ENCODE measurements around the gene CAMK1D. TPM values are rescaled to one million over a fixed set of nuclear protein-coding genes. Genes with fewer than 3 reads are reported as not detected.

The CAMK1D gene
- total and polyA plus RNA-seq, 2 donors (not counting 3 experiments of a cell fraction or from before 2014, with no cell fraction given): 0.37 to 4.2 TPM

GRCh38 chr10:12839941-12840611 lies 490.7 kb downstream of the CAMK1D start:
- Histone ChIP-seq H3K27me3 (ENCODE audit: control insufficient read depth in 2 of 2, insufficient read depth in 2 of 2, low read length in 2 of 2) (no peaks in the 10 kb centered on the region), H3K4me2 (ENCODE audit: insufficient read depth, low read length) (no peak overlapping the region), H3K9me3 (replicated peaks; ENCODE audit: control insufficient read depth, insufficient read depth, low read length) (no peaks in the 10 kb centered on the region), H3K9ac (replicated peaks; ENCODE audit: extremely low read depth, insufficient read depth, low read length) (no peak overlapping the region), H4K20me1 (replicated peaks; ENCODE audit: control insufficient read depth, extremely low read depth, insufficient read depth, low read length) (no peaks in the 10 kb centered on the region), H2AFZ (ENCODE audit: low read depth, low read length) (peak overlapping the region; percentile 17), H3K9me1 (replicated peaks; ENCODE audit: control insufficient read depth, extremely low read depth, insufficient read depth, low read length) (no peaks in the 10 kb centered on the region), H3K36me3 (ENCODE audit: control insufficient read depth in 2 of 2, extremely low read depth in 1 of 2, insufficient read depth in 2 of 2, low read length in 2 of 2) (no peaks in the 10 kb centered on the region), H3K4me1 (ENCODE audit: control insufficient read depth, extremely low read depth, insufficient read depth, low read length) (peaks cover 12% of the 10 kb centered on the region), H3K4me3 (replicated peaks in 1 of 3; ENCODE audit: insufficient read depth in 1 of 3, low read depth in 1 of 3, low read length in 3 of 3) (no peak overlapping the region), H3K27ac (ENCODE audit: insufficient read depth, low read depth, low read length) (no peak overlapping the region), H3K79me2 (ENCODE audit: control insufficient read depth, insufficient read depth, low read length) (no peaks in the 10 kb centered on the region)
- ChIA-PET CTCF (interaction anchor here (0.9 to 1.8 kb wide), 3 partner anchors 9 to 62 kb away, joined by 3 to 7 read pairs (median 4); no protein-coding TSS in a partner anchor), POLR2A (no interaction called here)
- FAIRE-seq: peak; percentile 18
- TF ChIP-seq CTCF (IDR thresholded peaks at IDR 0.05; ENCODE audit: extremely low read depth in 1 of 2, insufficient read depth in 1 of 2, low read depth in 1 of 2, low read length in 2 of 2) (no peak), GATA2 (IDR thresholded peaks at IDR 0.05; ENCODE audit: insufficient read depth, insufficient read length, low read depth, low read length) (no peak), JUN (IDR thresholded peaks at IDR 0.05; ENCODE audit: borderline replicate concordance, insufficient read depth, insufficient read length, low read depth) (no peak)
- intact Hi-C loops (cut with micrococcal nuclease) (no loop called here), dilution Hi-C loops (cut with MboI; ENCODE audit: extremely low pct_ligation_motif_present, low sequenced_read_pairs) (no loop called here)
- no peak for DNase-seq (ENCODE audit: low read depth, low spot score)
- BruUV-seq (replicated peaks): no TSS peak

GRCh38 chr10:12841426-12841825 lies 492.1 kb downstream of the CAMK1D start:
- FAIRE-seq (no peak), DNase-seq (ENCODE audit: low read depth, low spot score) (no peak)
- dilution Hi-C loops (cut with MboI; ENCODE audit: extremely low pct_ligation_motif_present, low sequenced_read_pairs): no loop called here
- Histone ChIP-seq H3K4me3 (replicated peaks in 1 of 3; ENCODE audit: insufficient read depth in 1 of 3, low read depth in 1 of 3, low read length in 3 of 3) (no peak overlapping the region), H3K79me2 (ENCODE audit: control insufficient read depth, insufficient read depth, low read length) (no peaks in the 10 kb centered on the region), H3K9ac (replicated peaks; ENCODE audit: extremely low read depth, insufficient read depth, low read length) (no peak overlapping the region), H3K27me3 (ENCODE audit: control insufficient read depth in 2 of 2, insufficient read depth in 2 of 2, low read length in 2 of 2) (no peaks in the 10 kb centered on the region), H3K9me1 (replicated peaks; ENCODE audit: control insufficient read depth, extremely low read depth, insufficient read depth, low read length) (no peaks in the 10 kb centered on the region), H4K20me1 (replicated peaks; ENCODE audit: control insufficient read depth, extremely low read depth, insufficient read depth, low read length) (no peaks in the 10 kb centered on the region), H3K4me2 (ENCODE audit: insufficient read depth, low read length) (no peak overlapping the region), H2AFZ (ENCODE audit: low read depth, low read length) (no peak overlapping the region), H3K27ac (ENCODE audit: insufficient read depth, low read depth, low read length) (no peak overlapping the region), H3K4me1 (ENCODE audit: control insufficient read depth, extremely low read depth, insufficient read depth, low read length) (peaks cover 18% of the 10 kb centered on the region), H3K9me3 (replicated peaks; ENCODE audit: control insufficient read depth, insufficient read depth, low read length) (no peaks in the 10 kb centered on the region), H3K36me3 (ENCODE audit: control insufficient read depth in 2 of 2, extremely low read depth in 1 of 2, insufficient read depth in 2 of 2, low read length in 2 of 2) (no peaks in the 10 kb centered on the region)
- intact Hi-C loops (cut with micrococcal nuclease): no loop called here
- TF ChIP-seq FOS (IDR thresholded peaks at IDR 0.05; ENCODE audit: borderline replicate concordance, insufficient read depth, low read length): no peak
- no peak for TF ChIP-seq MAX (IDR thresholded peaks at IDR 0.05; ENCODE audit: insufficient read depth, insufficient read length)
- TF ChIP-seq JUN (IDR thresholded peaks at IDR 0.05; ENCODE audit: borderline replicate concordance, insufficient read depth, insufficient read length, low read depth): no peak
- no peak for TF ChIP-seq POLR2A (IDR thresholded peaks at IDR 0.05; ENCODE audit: low read depth, low read length)
- TF ChIP-seq MYC (IDR thresholded peaks at IDR 0.05; ENCODE audit: low read depth, low read length): no peak
- no peak for TF ChIP-seq POLR2AphosphoS5 (IDR thresholded peaks at IDR 0.05; ENCODE audit: insufficient read depth, low read depth, low read length)
- no peak for TF ChIP-seq EZH2 (IDR thresholded peaks at IDR 0.05; ENCODE audit: borderline replicate concordance, low read depth, low read length, severe bottlenecking)
- no peak for TF ChIP-seq GATA2 (IDR thresholded peaks at IDR 0.05; ENCODE audit: insufficient read depth, insufficient read length, low read depth, low read length)
- no peak for TF ChIP-seq CTCF (IDR thresholded peaks at IDR 0.05; ENCODE audit: extremely low read depth in 1 of 2, insufficient read depth in 1 of 2, low read depth in 1 of 2, low read length in 2 of 2)
- BruUV-seq (replicated peaks): no TSS peak
- ChIA-PET CTCF (interaction anchor here (0.6 kb wide), 1 partner anchor 8 kb away, joined by 3 read pairs; no protein-coding TSS in a partner anchor), POLR2A (no interaction called here)

Data from endothelial cell of umbilical vein (primary cell).